B cell (primary cell): ENCODE results near the gene S100A16. TPM values are rescaled to one million over a fixed set of nuclear protein-coding genes. Genes with fewer than 3 reads are reported as not detected.

Experiments used
- ATAC-seq: fragments of 200-7000 bp; cut with Tn5 transposase; one replicate; pipeline ENCODE4 v1.10.0; 2021; ENCODE audit warnings: low read depth, mild to moderate bottlenecking, moderate number of reproducible peaks, moderate library complexity
- CTCF ChIA-PET: fragments of 350-600 bp; sonication (Branson Sonifier 250); formaldehyde crosslinking; loops from one replicate; lab custom pipeline; 2021; ENCODE audit warnings: antibody characterized with exemption, inconsistent platforms; lab: Charles Lee
- POLR2A ChIA-PET: fragments of 350-600 bp; sonication (Branson Sonifier 250); formaldehyde crosslinking; loops from one replicate; lab custom pipeline; 2021; ENCODE audit warnings: antibody characterized with exemption; lab: Charles Lee
- DNase-seq: peaks from one replicate; pipeline ENCODE4 v3.0.0; 2013
- H2AFZ ChIP-seq: 2 replicates; pipeline ENCODE4 v1.6.1; 2012; ENCODE audit warnings: mild to moderate bottlenecking, low read depth, low read length; ENCODE audit not compliant: insufficient read depth, poor library complexity, severe bottlenecking
- H3K27ac ChIP-seq, 2 donors: 1 replicate in 1 of 2; 2 replicates in 1 of 2; pipeline ENCODE4 v1.5.1; 2012 to 2013; ENCODE audit warnings: low read length in 2 of 2, mild to moderate bottlenecking in 2 of 2, moderate library complexity in 1 of 2
- H3K27me3 ChIP-seq, 4 experiments: fragments of 200-600 bp in 1 of 4; sonication (generic) in 1 of 4; replicated peaks in 1 of 4; 1 replicate in 2 of 4; 2 replicates in 2 of 4; pipeline versions ENCODE4 v1.6.1 to v1.7.0; 2013 to 2016; ENCODE audit warnings: low read length in 3 of 4, mild to moderate bottlenecking in 2 of 4, mixed read lengths in 1 of 4, moderate library complexity in 1 of 4; ENCODE audit not compliant: insufficient read depth in 4 of 4, control insufficient read depth in 3 of 4; ENCODE audit errors: control extremely low read depth in 1 of 4
- H3K36me3 ChIP-seq, 2 experiments: replicated peaks in 1 of 2; 1 replicate in 1 of 2; 2 replicates in 1 of 2; pipeline versions ENCODE4 v1.6.1 to v1.7.1; 2013; ENCODE audit warnings: low read length in 1 of 2; ENCODE audit not compliant: insufficient read depth in 2 of 2, control insufficient read depth in 1 of 2; ENCODE audit errors: control extremely low read depth in 1 of 2, extremely low read depth in 1 of 2
- H3K4me1 ChIP-seq, 2 donors: fragments of 200-600 bp in 1 of 2; sonication (generic) in 1 of 2; 1 replicate in 1 of 2; 2 replicates in 1 of 2; pipeline versions ENCODE4 v1.5.1 to v1.6.1; 2013 to 2017; ENCODE audit warnings: low read length in 2 of 2; ENCODE audit not compliant: control insufficient read depth in 2 of 2, insufficient read depth in 2 of 2
- H3K4me2 ChIP-seq: replicated peaks from 2 replicates; pipeline ENCODE3; 2012; ENCODE audit warnings: mild to moderate bottlenecking, low read depth, low read length; ENCODE audit not compliant: poor library complexity, severe bottlenecking
- H3K4me3 ChIP-seq, 5 experiments: fragments of 200-600 bp in 1 of 5; sonication (generic) in 1 of 5; 1 replicate in 3 of 5; 2 replicates in 2 of 5; pipeline versions ENCODE4 v1.5.1 to v1.7.0; 2011 to 2016; ENCODE audit warnings: low read length in 4 of 5, mild to moderate bottlenecking in 4 of 5, low read depth in 2 of 5, control low read depth in 1 of 5, moderate library complexity in 1 of 5; ENCODE audit not compliant: insufficient read depth in 1 of 5; ENCODE audit errors: control extremely low read depth in 1 of 5, extremely low read depth in 1 of 5
- H3K79me2 ChIP-seq: fragments of 200-600 bp; sonication (generic); one replicate; pipeline ENCODE4 v1.6.0; 2016; ENCODE audit warnings: low read length; ENCODE audit not compliant: control insufficient read depth, insufficient read depth
- H3K9ac ChIP-seq: fragments of 200-600 bp; sonication (generic); 2 replicates; pipeline ENCODE4 v1.6.1; 2017; ENCODE audit warnings: mild to moderate bottlenecking, low read length, moderate library complexity
- H3K9me3 ChIP-seq, 3 donors: one replicate each; pipeline versions ENCODE4 v1.6.1 to v1.7.1; 2013; ENCODE audit warnings: low read length in 2 of 3; ENCODE audit not compliant: control insufficient read depth in 2 of 3, insufficient read depth in 1 of 3; ENCODE audit errors: control extremely low read depth in 1 of 3
- H4K20me1 ChIP-seq: 2 replicates; pipeline ENCODE4 v1.6.0; 2012; ENCODE audit warnings: mild to moderate bottlenecking, low read length; ENCODE audit not compliant: insufficient read depth, control insufficient read depth, poor library complexity, severe bottlenecking
- H3K27ac Mint-ChIP-seq: one replicate; pipeline ENCODE4 v1.8.0; 2021; ENCODE audit warnings: mixed read lengths
- H3K27me3 Mint-ChIP-seq: one replicate; pipeline ENCODE4 v1.8.0; 2021; ENCODE audit warnings: mixed read lengths
- H3K4me1 Mint-ChIP-seq: one replicate; pipeline ENCODE4 v1.8.0; 2021; ENCODE audit warnings: mixed read lengths
- H3K4me3 Mint-ChIP-seq: one replicate; pipeline ENCODE4 v1.8.0; 2021; ENCODE audit warnings: mixed read lengths
- H3K9me3 Mint-ChIP-seq: one replicate; pipeline ENCODE4 v1.8.0; 2022; ENCODE audit warnings: mixed read lengths; ENCODE audit not compliant: insufficient read depth
- EZH2 ChIP-seq: IDR thresholded peaks from 2 replicates; pipeline ENCODE4 v1.6.1; 2012; ENCODE audit warnings: borderline replicate concordance, low read depth, mild to moderate bottlenecking, moderate library complexity, low read length; ENCODE audit not compliant: insufficient read depth, poor library complexity, severe bottlenecking
- WGBS: methylation state at CpG from one replicate; pipeline ENCODE4 v1.1.5; 2013; ENCODE audit warnings: missing lambda C conversion rate; ENCODE audit not compliant: insufficient coverage; 5-methylcytosine and 5-hydroxymethylcytosine counted together
- intact Hi-C: fragments of 100-400 bp; cut with micrococcal nuclease; formaldehyde crosslinking; loops from one replicate; pipeline ENCODE4 v1.10.0; 2022
- polyA plus RNA-seq: library from polyadenylated mRNA; depleted of rRNA; stranded (reverse); fragments of >200 nt; gene quantifications from 2 replicates; pipeline ENCODE4 v1.2.3, GENCODE V29; 2012
- total RNA-seq, 2 donors: library from RNA; stranded (reverse); fragments of 120-200 nt in 1 of 2; gene quantifications; 1 replicate in 1 of 2; 2 replicates in 1 of 2; pipeline versions ENCODE4 v1.2.3 to v1.2.4, GENCODE V29; 2013 to 2022
- TF ChIP-seq, protein P1 (sequence below): fragments of 200-600 bp; IDR thresholded peaks from one replicate; pipeline ENCODE4 v1.8.0; 2022; ENCODE audit warnings: antibody characterized with exemption, mild to moderate bottlenecking

The S100A16 gene
- total and polyA plus RNA-seq, 2 donors (not counting 1 experiment from before 2014, with no cell fraction given): not detected

DNA sequence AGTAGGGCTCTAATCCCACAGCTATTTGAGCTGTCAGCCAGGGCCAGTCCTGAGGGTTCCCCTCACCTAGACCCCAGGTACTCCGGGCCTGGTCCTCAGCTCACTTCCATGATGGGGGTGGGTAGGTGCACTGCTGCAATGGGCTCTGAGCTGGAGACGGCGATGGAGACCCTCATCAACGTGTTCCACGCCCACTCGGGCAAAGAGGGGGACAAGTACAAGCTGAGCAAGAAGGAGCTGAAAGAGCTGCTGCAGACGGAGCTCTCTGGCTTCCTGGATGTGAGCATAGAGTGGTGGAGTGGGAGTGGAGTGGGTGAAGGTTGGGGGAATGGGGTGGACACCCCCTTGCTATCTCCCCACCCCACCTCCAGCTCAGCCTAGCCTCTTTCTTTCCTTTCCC is 17.4 kb upstream of the S100A16 start:
- WGBS: 100% methylated on average over 6 of the region's 7 CpGs
- H3K36me3 ChIP-seq: no peaks in the 10 kb centered on the region
- H3K4me1 Mint-ChIP-seq: peaks cover 35% of the 10 kb centered on the region
- no peak overlapping the region for H3K4me3 ChIP-seq
- ATAC-seq (no peak), DNase-seq (no peak)
- TF ChIP-seq, protein P1, sequence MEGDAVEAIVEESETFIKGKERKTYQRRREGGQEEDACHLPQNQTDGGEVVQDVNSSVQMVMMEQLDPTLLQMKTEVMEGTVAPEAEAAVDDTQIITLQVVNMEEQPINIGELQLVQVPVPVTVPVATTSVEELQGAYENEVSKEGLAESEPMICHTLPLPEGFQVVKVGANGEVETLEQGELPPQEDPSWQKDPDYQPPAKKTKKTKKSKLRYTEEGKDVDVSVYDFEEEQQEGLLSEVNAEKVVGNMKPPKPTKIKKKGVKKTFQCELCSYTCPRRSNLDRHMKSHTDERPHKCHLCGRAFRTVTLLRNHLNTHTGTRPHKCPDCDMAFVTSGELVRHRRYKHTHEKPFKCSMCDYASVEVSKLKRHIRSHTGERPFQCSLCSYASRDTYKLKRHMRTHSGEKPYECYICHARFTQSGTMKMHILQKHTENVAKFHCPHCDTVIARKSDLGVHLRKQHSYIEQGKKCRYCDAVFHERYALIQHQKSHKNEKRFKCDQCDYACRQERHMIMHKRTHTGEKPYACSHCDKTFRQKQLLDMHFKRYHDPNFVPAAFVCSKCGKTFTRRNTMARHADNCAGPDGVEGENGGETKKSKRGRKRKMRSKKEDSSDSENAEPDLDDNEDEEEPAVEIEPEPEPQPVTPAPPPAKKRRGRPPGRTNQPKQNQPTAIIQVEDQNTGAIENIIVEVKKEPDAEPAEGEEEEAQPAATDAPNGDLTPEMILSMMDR: no peak
- TF ChIP-seq EZH2: no peak
- H3K27ac ChIP-seq: no peak overlapping the region
- H3K79me2 ChIP-seq: peaks cover 13% of the 10 kb centered on the region
- H3K9me3 Mint-ChIP-seq: no peaks in the 10 kb centered on the region
- no peaks in the 10 kb centered on the region for H3K27me3 Mint-ChIP-seq
- H3K27me3 ChIP-seq: peaks cover 0 to 4% (median 0%) of the 10 kb centered on the region in 4 experiments
- no peak overlapping the region for H3K27ac Mint-ChIP-seq
- intact Hi-C loops: loop anchor here (10.0 kb wide), 1 partner anchor 96 kb away; the partner anchor contains the start of gene S100A6
- POLR2A ChIA-PET: interaction anchor here (0.5 kb wide), 1 partner anchor 209 kb away, joined by 7 read pairs; no protein-coding TSS in a partner anchor
- CTCF ChIA-PET: interaction anchor here (1.1 kb wide), 1 partner anchor 58 kb away, joined by 3 read pairs; no protein-coding TSS in a partner anchor
- H3K4me3 Mint-ChIP-seq: no peak overlapping the region
- peaks cover 0 to 7% (median 0%) of the 10 kb centered on the region in 3 donors for H3K9me3 ChIP-seq
- peaks cover 13 to 42% of the 10 kb centered on the region in 2 donors for H3K4me1 ChIP-seq
- no peak overlapping the region for H3K9ac ChIP-seq
- H4K20me1 ChIP-seq: peaks cover under 1% of the 10 kb centered on the region
- no peak overlapping the region for H3K4me2 ChIP-seq
- no peak overlapping the region for H2AFZ ChIP-seq

DNA sequence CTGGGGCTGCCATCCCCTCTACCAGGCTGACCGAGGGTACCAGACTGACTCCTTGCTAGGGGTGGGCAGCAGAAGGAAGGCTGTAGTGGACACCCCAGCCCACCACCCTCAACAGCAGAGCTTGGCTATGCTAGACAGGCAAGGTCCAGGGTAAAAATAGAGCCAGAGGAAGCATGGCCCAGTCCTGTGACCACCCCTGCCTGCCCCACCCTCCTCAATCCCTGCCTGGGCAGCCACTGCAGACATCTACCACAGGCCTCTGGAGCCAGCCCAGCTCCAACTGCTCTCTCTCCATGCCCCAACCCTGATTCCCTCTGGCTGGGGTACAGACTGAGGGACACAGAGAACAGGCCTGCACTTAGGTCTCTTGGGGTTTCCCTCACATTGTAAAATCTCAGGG is 17.0 kb upstream of the S100A16 start:
- Histone ChIP-seq H3K4me2 (no peak overlapping the region), H2AFZ (no peak overlapping the region), H3K4me3 (no peak overlapping the region), H3K27ac (no peak overlapping the region), H3K27me3 (peaks cover 0 to 4% (median 0%) of the 10 kb centered on the region in 4 experiments), H3K9me3 (peaks cover 0 to 7% (median 0%) of the 10 kb centered on the region in 3 donors), H3K36me3 (no peaks in the 10 kb centered on the region), H4K20me1 (no peaks in the 10 kb centered on the region), H3K79me2 (peaks cover 8% of the 10 kb centered on the region), H3K9ac (no peak overlapping the region), H3K4me1 (peaks cover 13 to 37% of the 10 kb centered on the region in 2 donors)
- ChIA-PET CTCF (interaction anchor here (1.1 to 1.3 kb wide), 3 partner anchors 58 to 120 kb away, joined by 3 read pairs; no protein-coding TSS in a partner anchor), POLR2A (no interaction called here)
- no CpG with 5 or more reads among the region's 1 CpG for WGBS
- no peak for ATAC-seq
- Mint-ChIP-seq H3K4me3 (no peak overlapping the region), H3K27ac (no peak overlapping the region), H3K9me3 (no peaks in the 10 kb centered on the region), H3K27me3 (no peaks in the 10 kb centered on the region), H3K4me1 (peaks cover 31% of the 10 kb centered on the region)
- intact Hi-C loops: loop anchor here (10.0 kb wide), 1 partner anchor 95 kb away; the partner anchor contains the start of gene S100A6
- TF ChIP-seq, protein P1: no peak
- TF ChIP-seq EZH2: no peak
- no peak for DNase-seq
